ENCODE data around the gene GPATCH2L. TPM values are rescaled to one million over a fixed set of nuclear protein-coding genes. Genes with fewer than 3 reads are reported as not detected.

Gene GPATCH2L
- total and polyA plus RNA-seq, 2 experiments from 2014 or later: 13.6 to 35.1 TPM

DNA sequence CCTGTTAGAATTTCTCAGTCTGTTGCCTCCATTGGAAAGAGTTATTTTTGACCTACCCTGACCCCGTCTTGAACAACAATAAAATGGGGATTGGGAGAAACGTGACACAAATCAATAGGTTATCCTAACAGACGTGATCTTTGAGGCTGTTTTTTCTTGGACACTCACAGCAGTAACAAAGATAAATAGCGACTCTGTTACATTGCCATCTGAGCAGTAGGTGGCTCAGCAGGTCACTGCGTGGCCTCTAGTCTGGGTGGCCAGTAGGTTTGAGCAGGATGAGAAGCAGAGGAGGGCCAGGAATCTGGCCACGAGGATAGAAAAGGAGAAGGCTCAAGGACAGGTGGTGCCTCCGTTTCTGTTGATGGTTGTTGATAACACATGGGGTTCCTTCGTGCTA is 101.4 kb downstream of the GPATCH2L start:
- Histone ChIP-seq H3K9ac (no peak overlapping the region), H3K4me3 (no peak overlapping the region), H3F3A (ENCODE audit: insufficient read depth) (no peaks in the 10 kb centered on the region), H2AFZ (no peak overlapping the region), H3K79me2 (ENCODE audit: insufficient read depth) (no peaks in the 10 kb centered on the region), H3K36me3 (ENCODE audit: low read depth) (no peaks in the 10 kb centered on the region), H3K4me2 (ENCODE audit: unreplicated experiment) (no peak overlapping the region), H3K9me3 (ENCODE audit: low read depth) (no peaks in the 10 kb centered on the region), H3K27me3 (replicated peaks; ENCODE audit: insufficient read depth) (no peaks in the 10 kb centered on the region), H3K9me2 (ENCODE audit: insufficient read depth) (no peaks in the 10 kb centered on the region), H4K20me1 (ENCODE audit: insufficient read depth) (no peaks in the 10 kb centered on the region), H3K4me1 (ENCODE audit: insufficient read depth) (no peaks in the 10 kb centered on the region), H3K27ac (no peak overlapping the region)
- DNase-seq: no peak
- TF ChIP-seq EZH2 (IDR thresholded peaks at IDR 0.05; ENCODE audit: insufficient read depth, poor library complexity, severe bottlenecking) (no peak), EZH2phosphoT487 (IDR thresholded peaks at IDR 0.05; ENCODE audit: insufficient read depth, low read depth) (no peak)
- in situ Hi-C loops (cut with MboI): no loop called here
- WGBS, 2 experiments (ENCODE audit: low coverage in 1 of 2, low lambda C conversion rate in 2 of 2, missing lambda C conversion rate in 2 of 2): 27 to 32% methylated on average over 8 of the region's 8 CpGs

DNA sequence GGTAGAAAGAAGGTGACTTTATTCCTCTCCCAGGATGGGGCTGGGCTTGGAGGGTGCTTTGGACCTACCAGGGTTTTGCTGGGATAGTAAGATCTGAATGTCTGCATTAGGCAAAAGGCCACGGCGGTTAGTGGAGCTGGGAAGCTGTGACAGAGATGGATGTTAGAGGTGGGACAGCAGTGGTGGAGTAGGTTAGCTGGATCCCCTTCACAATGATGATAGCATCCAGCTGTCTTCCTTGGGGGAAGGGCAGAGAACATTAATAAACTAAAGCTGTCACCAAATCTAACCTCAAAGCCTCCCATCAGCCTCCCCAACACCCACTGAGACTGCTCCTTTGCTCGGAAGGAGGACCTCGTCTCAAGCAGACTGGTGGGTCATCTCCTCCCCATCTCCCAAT is 104.8 kb downstream of the GPATCH2L start:
- H4K20me1 ChIP-seq (ENCODE audit: insufficient read depth): no peaks in the 10 kb centered on the region
- H3K79me2 ChIP-seq (ENCODE audit: insufficient read depth): no peaks in the 10 kb centered on the region
- no peaks in the 10 kb centered on the region for H3K9me3 ChIP-seq (ENCODE audit: low read depth)
- in situ Hi-C loops (cut with MboI): no loop called here
- H3K9me2 ChIP-seq (ENCODE audit: insufficient read depth): no peaks in the 10 kb centered on the region
- no peaks in the 10 kb centered on the region for H3F3A ChIP-seq (ENCODE audit: insufficient read depth)
- no peak for TF ChIP-seq EZH2phosphoT487 (IDR thresholded peaks at IDR 0.05; ENCODE audit: insufficient read depth, low read depth)
- no peak for TF ChIP-seq EZH2 (IDR thresholded peaks at IDR 0.05; ENCODE audit: insufficient read depth, poor library complexity, severe bottlenecking)
- no peak for DNase-seq
- H3K4me2 ChIP-seq (ENCODE audit: unreplicated experiment): no peak overlapping the region
- WGBS, 2 experiments (ENCODE audit: low coverage in 1 of 2, low lambda C conversion rate in 2 of 2, missing lambda C conversion rate in 2 of 2): 11 to 17% methylated on average over 4 of the region's 4 CpGs
- H2AFZ ChIP-seq: no peak overlapping the region
- no peaks in the 10 kb centered on the region for H3K27me3 ChIP-seq (replicated peaks; ENCODE audit: insufficient read depth)
- H3K27ac ChIP-seq: no peak overlapping the region
- H3K4me1 ChIP-seq (ENCODE audit: insufficient read depth): no peaks in the 10 kb centered on the region
- H3K9ac ChIP-seq: no peak overlapping the region
- H3K36me3 ChIP-seq (ENCODE audit: low read depth): no peaks in the 10 kb centered on the region
- no peak overlapping the region for H3K4me3 ChIP-seq

DNA sequence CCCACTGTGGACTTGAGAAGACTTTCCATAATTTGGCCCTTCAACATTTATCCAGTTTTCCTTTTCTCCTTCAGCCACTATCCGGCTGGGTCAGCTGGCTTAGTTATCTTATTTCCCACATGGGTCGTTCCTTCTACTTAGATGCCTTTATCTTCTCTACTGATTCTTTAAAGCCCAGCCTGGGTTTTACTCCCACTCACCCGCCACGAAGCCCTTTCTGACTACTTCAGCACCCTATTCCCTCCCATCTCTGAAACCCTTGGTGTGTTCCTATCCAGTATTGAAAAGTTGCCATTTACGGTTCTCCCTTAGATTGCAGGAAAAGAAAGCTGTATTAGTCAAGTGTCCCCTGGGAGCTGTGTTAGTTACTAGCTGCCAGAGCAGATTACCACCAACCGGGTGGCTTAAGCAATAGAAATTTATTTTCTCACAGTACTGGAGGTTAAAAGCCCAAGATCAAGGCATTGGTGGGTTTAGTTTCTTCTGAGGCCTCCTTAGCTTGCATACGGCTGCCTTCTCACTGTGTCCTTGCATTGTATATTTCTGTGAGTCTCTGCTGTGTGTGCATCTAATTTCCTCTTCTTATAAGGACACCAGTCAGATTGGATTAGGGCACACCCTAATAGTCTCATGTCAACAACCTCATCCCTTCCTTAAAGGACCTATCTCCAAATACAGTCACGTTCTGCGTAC is 105.5 kb downstream of the GPATCH2L start:
- TF ChIP-seq EZH2 (IDR thresholded peaks at IDR 0.05; ENCODE audit: insufficient read depth, poor library complexity, severe bottlenecking) (no peak), EZH2phosphoT487 (IDR thresholded peaks at IDR 0.05; ENCODE audit: insufficient read depth, low read depth) (no peak)
- peak; percentile 81 for DNase-seq
- Histone ChIP-seq H3K4me1 (ENCODE audit: insufficient read depth) (no peaks in the 10 kb centered on the region), H2AFZ (no peak overlapping the region), H4K20me1 (ENCODE audit: insufficient read depth) (no peaks in the 10 kb centered on the region), H3K79me2 (ENCODE audit: insufficient read depth) (no peaks in the 10 kb centered on the region), H3K4me3 (no peak overlapping the region), H3K27ac (no peak overlapping the region), H3K27me3 (replicated peaks; ENCODE audit: insufficient read depth) (no peaks in the 10 kb centered on the region), H3K9me2 (ENCODE audit: insufficient read depth) (no peaks in the 10 kb centered on the region), H3F3A (ENCODE audit: insufficient read depth) (no peaks in the 10 kb centered on the region), H3K9me3 (ENCODE audit: low read depth) (no peaks in the 10 kb centered on the region), H3K9ac (no peak overlapping the region), H3K36me3 (ENCODE audit: low read depth) (no peaks in the 10 kb centered on the region), H3K4me2 (ENCODE audit: unreplicated experiment) (no peak overlapping the region)
- WGBS, 2 experiments (ENCODE audit: low coverage in 1 of 2, low lambda C conversion rate in 2 of 2, missing lambda C conversion rate in 2 of 2): 73 to 74% methylated on average over 9 of the region's 9 CpGs
- in situ Hi-C loops (cut with MboI): no loop called here

DNA sequence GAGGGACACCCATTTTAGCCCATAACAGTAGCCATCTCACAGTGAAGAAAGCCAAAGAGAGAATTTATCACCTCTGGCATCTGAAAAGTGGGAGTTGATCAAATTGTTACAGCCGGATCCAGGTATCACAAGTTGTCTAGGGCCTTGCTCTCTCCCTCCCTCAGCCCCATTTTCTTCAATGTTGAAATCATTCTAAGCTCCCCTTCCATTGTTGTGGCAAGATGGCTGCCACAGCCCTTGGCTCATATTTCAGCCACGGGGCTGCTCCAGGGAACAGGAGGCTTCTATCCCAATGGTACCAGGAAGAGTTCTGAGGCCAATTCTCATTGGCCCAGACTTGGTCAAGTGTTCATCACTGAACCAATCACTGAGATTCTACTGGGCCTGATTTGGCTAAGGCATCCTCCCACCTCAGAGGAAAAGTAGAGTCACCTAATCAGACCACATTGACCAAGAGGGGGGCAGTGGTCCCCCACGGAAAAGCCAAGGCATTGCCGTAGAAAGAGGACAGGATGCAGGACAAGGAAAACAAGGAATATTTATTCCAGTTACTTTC is 106.2 kb downstream of the GPATCH2L start:
- 66 to 68% methylated on average over 4 of the region's 4 CpGs for WGBS, 2 experiments (ENCODE audit: low coverage in 1 of 2, low lambda C conversion rate in 2 of 2, missing lambda C conversion rate in 2 of 2)
- H3K27ac ChIP-seq: no peak overlapping the region

More for the DNA sequence above, 106.2 kb downstream of the GPATCH2L start:
- Histone ChIP-seq H4K20me1 (ENCODE audit: insufficient read depth) (no peaks in the 10 kb centered on the region), H3K4me2 (ENCODE audit: unreplicated experiment) (no peak overlapping the region), H3K9ac (no peak overlapping the region), H3K4me1 (ENCODE audit: insufficient read depth) (no peaks in the 10 kb centered on the region), H2AFZ (no peak overlapping the region), H3F3A (ENCODE audit: insufficient read depth) (no peaks in the 10 kb centered on the region), H3K79me2 (ENCODE audit: insufficient read depth) (no peaks in the 10 kb centered on the region), H3K9me3 (ENCODE audit: low read depth) (no peaks in the 10 kb centered on the region), H3K9me2 (ENCODE audit: insufficient read depth) (no peaks in the 10 kb centered on the region), H3K36me3 (ENCODE audit: low read depth) (no peaks in the 10 kb centered on the region), H3K27me3 (replicated peaks; ENCODE audit: insufficient read depth) (no peaks in the 10 kb centered on the region), H3K4me3 (no peak overlapping the region)
- DNase-seq: no peak
- TF ChIP-seq EZH2phosphoT487 (IDR thresholded peaks at IDR 0.05; ENCODE audit: insufficient read depth, low read depth) (no peak), EZH2 (IDR thresholded peaks at IDR 0.05; ENCODE audit: insufficient read depth, poor library complexity, severe bottlenecking) (no peak)
- in situ Hi-C loops (cut with MboI): no loop called here

Data from GM23248 (cell line).